K562 (cell line): Measurements from ENCODE around the gene PTPN1. TPM values are rescaled to one million over a fixed set of nuclear protein-coding genes. Genes with fewer than 3 reads are reported as not detected.

ENCODE experiments used
- ARID1B ChIP-seq: fragments of 450-650 bp; IDR thresholded peaks from 2 replicates; pipeline ENCODE4 v1.6.1; 2016; ENCODE audit warnings: antibody characterized with exemption, mild to moderate bottlenecking, inconsistent platforms
- CREM ChIP-seq: IDR thresholded peaks from 2 replicates; pipeline ENCODE4 v1.6.1; 2014; ENCODE audit warnings: antibody characterized with exemption, low read depth
- MGA ChIP-seq: fragments of 450-650 bp; IDR thresholded peaks from 2 replicates; pipeline ENCODE4 v1.6.1; 2016; ENCODE audit warnings: mild to moderate bottlenecking, moderate library complexity
- NFRKB ChIP-seq: fragments of 450-650 bp; IDR thresholded peaks from 2 replicates; pipeline ENCODE4 v1.6.1; 2016; ENCODE audit warnings: low read depth
- POU5F1 ChIP-seq: fragments of 150-350 bp; IDR thresholded peaks from 2 replicates; pipeline ENCODE4 v1.6.1; 2014; ENCODE audit warnings: borderline replicate concordance, low read length, low read depth, mild to moderate bottlenecking; ENCODE audit not compliant: partially characterized antibody
- TSHZ1 ChIP-seq: fragments of 250-450 bp; sonication (Bioruptor Pico); IDR thresholded peaks from 2 replicates; pipeline ENCODE4 v1.4.0; 2020; ENCODE audit warnings: mild to moderate bottlenecking, moderate library complexity
- ZNF592 ChIP-seq: fragments of 450-650 bp; IDR thresholded peaks from 2 replicates; pipeline ENCODE4 v1.6.1; 2017; ENCODE audit warnings: antibody characterized with exemption, mild to moderate bottlenecking
- ZNF695 ChIP-seq: fragments of 450-650 bp; formaldehyde crosslinking; IDR thresholded peaks from 2 replicates; pipeline ENCODE4 v1.4.0; 2020; ENCODE audit warnings: mild to moderate bottlenecking, moderate library complexity
- polyA plus RNA-seq, 8 experiments: library from polyadenylated mRNA; depleted of rRNA in 4 of 8; stranded (reverse) in 5 of 8; unstranded in 3 of 8; fragments of >200 nt; fragmentation: Nextera tagmentation in 2 of 8; fragmentation: Illumina TruSeq in 1 of 8; extraction: Ambion mirVana in 2 of 8; extraction: Trizol in 1 of 8; gene quantifications; 2 replicates each; pipeline versions ENCODE4 v1.2.1 to v1.2.3, GENCODE V29; 2011 to 2014; ENCODE audit warnings: inconsistent platforms in 1 of 8, missing spikeins in 1 of 8
- total RNA-seq, 7 experiments: library from RNA; depleted of rRNA in 6 of 7; stranded (reverse); fragments of >200 nt in 6 of 7; fragmentation: Illumina TruSeq in 2 of 7; extraction: Trizol in 2 of 7; gene quantifications; 2 replicates each; pipeline versions ENCODE4 v1.2.1 to v1.2.3, GENCODE V29; 2011 to 2021; ENCODE audit warnings: low replicate concordance in 1 of 7

The PTPN1 gene
- total and polyA plus RNA-seq, 9 of the 15 experiments (the other 6 are each of a cell fraction or from before 2014, with no cell fraction given), result 11.0 to 85.3 (median 54.0) TPM

- peak; percentile 99 for TF ChIP-seq MGA
- TF ChIP-seq ZNF592, result peak; percentile 98
- 0 out of 2 replicates have a peak, but pooled peaks have one; percentile 56 for TF ChIP-seq ARID1B
- no peak for TF ChIP-seq NFRKB
- no peak for TF ChIP-seq ZNF695 (CRISPR knock-in tag)
- no peak for TF ChIP-seq POU5F1
- TF ChIP-seq CREM, result no peak; the same call in 1 of the 2 replicates
- no peak; the same call in 1 of the 2 replicates for TF ChIP-seq TSHZ1 (CRISPR knock-in tag)
Measured at GRCh38 chr20:50475681-50476292, 34.4 kb upstream of the PTPN1 start (continued).
